ENCODE results near the gene RNF217.
"Not testable (repeated sequence)": the region's sequence is repeated elsewhere in the genome, so short reads cannot be mapped to it uniquely, and the experiment has no call there.

The RNF217 gene

GRCh38 chr6:125075073-125075472 is 112.8 kb downstream of the RNF217 start:
- DNase-seq; ATAC-seq (replicated peaks); H3K36me3 Mint-ChIP-seq (ENCODE audit: insufficient read depth); H3K27ac Mint-ChIP-seq; H3K27me3 Mint-ChIP-seq; H3K4me1 Mint-ChIP-seq (ENCODE audit: low read depth in 2 of 2); H3K9me3 Mint-ChIP-seq; H3K4me3 Mint-ChIP-seq: not testable (repeated sequence)

GRCh38 chr6:125075741-125076481 is 113.7 kb downstream of the RNF217 start:
- Mint-ChIP-seq H3K4me3 (no peak overlapping the region), H3K4me1 (ENCODE audit: low read depth in 2 of 2) (no peaks in the 10 kb centered on the region), H3K9me3 (peaks cover 0 to 2% of the 10 kb centered on the region in 2 donors), H3K27me3 (peaks cover 6 to 9% of the 10 kb centered on the region in 2 donors), H3K36me3 (ENCODE audit: insufficient read depth) (no peaks in the 10 kb centered on the region), H3K27ac (no peak overlapping the region)
- no peak for DNase-seq
- ATAC-seq (replicated peaks), result no peak

- peaks cover 0 to 2% of the 10 kb centered on the region in 2 donors for H3K9me3 Mint-ChIP-seq
- peaks cover 6 to 9% of the 10 kb centered on the region in 2 donors for H3K27me3 Mint-ChIP-seq
- ATAC-seq (replicated peaks) (no peak), DNase-seq (no peak)
- no peaks in the 10 kb centered on the region for H3K36me3 Mint-ChIP-seq (ENCODE audit: insufficient read depth)
- no peaks in the 10 kb centered on the region for H3K4me1 Mint-ChIP-seq (ENCODE audit: low read depth in 2 of 2)
- no peak overlapping the region for H3K27ac Mint-ChIP-seq
- no peak overlapping the region for H3K4me3 Mint-ChIP-seq
These were observed 114.2 kb downstream of the RNF217 start for GRCh38 chr6:125076482-125076742.

GRCh38 chr6:125077453-125077852 is 115.2 kb downstream of the RNF217 start:
- ATAC-seq (replicated peaks) (no peak), DNase-seq (no peak)
- Mint-ChIP-seq H3K4me3 (no peak overlapping the region), H3K27ac (no peak overlapping the region), H3K27me3 (peaks cover 6 to 9% of the 10 kb centered on the region in 2 donors), H3K4me1 (ENCODE audit: low read depth in 2 of 2) (no peaks in the 10 kb centered on the region), H3K36me3 (ENCODE audit: insufficient read depth) (no peaks in the 10 kb centered on the region), H3K9me3 (peaks cover 0 to 2% of the 10 kb centered on the region in 2 donors)

GRCh38 chr6:125078602-125079321 is 116.5 kb downstream of the RNF217 start:
- DNase-seq, result no peak
- no peak overlapping the region for H3K27ac Mint-ChIP-seq
- H3K4me1 Mint-ChIP-seq (ENCODE audit: low read depth in 2 of 2), result no peaks in the 10 kb centered on the region
- H3K36me3 Mint-ChIP-seq (ENCODE audit: insufficient read depth), result no peaks in the 10 kb centered on the region
- ATAC-seq (replicated peaks), result no peak
- no peak overlapping the region for H3K4me3 Mint-ChIP-seq
- peaks cover 0 to 2% of the 10 kb centered on the region in 2 donors for H3K9me3 Mint-ChIP-seq
- peaks cover 6 to 9% of the 10 kb centered on the region in 2 donors for H3K27me3 Mint-ChIP-seq

- Mint-ChIP-seq H3K4me3 (no peak overlapping the region), H3K27me3 (peaks cover 5 to 6% of the 10 kb centered on the region in 2 donors), H3K4me1 (ENCODE audit: low read depth in 2 of 2) (no peaks in the 10 kb centered on the region), H3K36me3 (ENCODE audit: insufficient read depth) (no peaks in the 10 kb centered on the region), H3K9me3 (peaks cover 0 to 2% of the 10 kb centered on the region in 2 donors), H3K27ac (no peak overlapping the region)
- DNase-seq (no peak), ATAC-seq (replicated peaks) (no peak)
These were observed 120.9 kb downstream of the RNF217 start for GRCh38 chr6:125082908-125083683.

GRCh38 chr6:125083684-125083990 is 121.4 kb downstream of the RNF217 start:
- Mint-ChIP-seq H3K36me3 (ENCODE audit: insufficient read depth) (no peaks in the 10 kb centered on the region), H3K4me3 (no peak overlapping the region), H3K27ac (no peak overlapping the region), H3K9me3 (peaks cover 0 to 2% of the 10 kb centered on the region in 2 donors), H3K4me1 (ENCODE audit: low read depth in 2 of 2) (no peaks in the 10 kb centered on the region), H3K27me3 (peaks cover 4 to 5% of the 10 kb centered on the region in 2 donors)
- DNase-seq, result no peak
- no peak for ATAC-seq (replicated peaks)

- Mint-ChIP-seq H3K27ac (no peak overlapping the region), H3K36me3 (ENCODE audit: insufficient read depth) (no peaks in the 10 kb centered on the region), H3K9me3 (no peaks in the 10 kb centered on the region), H3K4me3 (no peak overlapping the region), H3K4me1 (ENCODE audit: low read depth in 2 of 2) (no peaks in the 10 kb centered on the region), H3K27me3 (no peaks in the 10 kb centered on the region)
- ATAC-seq (replicated peaks), result no peak
- DNase-seq, result no peak
These were observed 124.5 kb downstream of the RNF217 start for GRCh38 chr6:125086716-125087115.

- Mint-ChIP-seq H3K4me3 (no peak overlapping the region), H3K27me3 (peaks cover 0 to 7% of the 10 kb centered on the region in 2 donors)
These were observed 126.7 kb downstream of the RNF217 start for GRCh38 chr6:125088963-125089362.

GRCh38 chr6:125094563-125094962 is 132.3 kb downstream of the RNF217 start:
- no peaks in the 10 kb centered on the region for H3K9me3 Mint-ChIP-seq
- no peaks in the 10 kb centered on the region for H3K36me3 Mint-ChIP-seq (ENCODE audit: insufficient read depth)
- no peaks in the 10 kb centered on the region for H3K4me1 Mint-ChIP-seq (ENCODE audit: low read depth in 2 of 2)
- ATAC-seq (replicated peaks) (no peak), DNase-seq (no peak)
- peaks cover 15 to 20% of the 10 kb centered on the region in 2 donors for H3K27me3 Mint-ChIP-seq
- H3K27ac Mint-ChIP-seq, result no peak overlapping the region
- no peak overlapping the region for H3K4me3 Mint-ChIP-seq

More at GRCh38 chr6:125088963-125089362, 126.7 kb downstream of the RNF217 start:
- H3K36me3 Mint-ChIP-seq (ENCODE audit: insufficient read depth), result no peaks in the 10 kb centered on the region
- no peak for DNase-seq
- no peak overlapping the region for H3K27ac Mint-ChIP-seq
- no peaks in the 10 kb centered on the region for H3K4me1 Mint-ChIP-seq (ENCODE audit: low read depth in 2 of 2)
- ATAC-seq (replicated peaks), result no peak
- H3K9me3 Mint-ChIP-seq, result no peaks in the 10 kb centered on the region

- Mint-ChIP-seq H3K36me3 (ENCODE audit: insufficient read depth) (no peaks in the 10 kb centered on the region), H3K4me1 (ENCODE audit: low read depth in 2 of 2) (no peaks in the 10 kb centered on the region), H3K4me3 (no peak overlapping the region), H3K27ac (no peak overlapping the region), H3K27me3 (peaks cover 20 to 25% of the 10 kb centered on the region in 2 donors), H3K9me3 (no peaks in the 10 kb centered on the region)
- ATAC-seq (replicated peaks) (no peak), DNase-seq (no peak)
These were observed 133.5 kb downstream of the RNF217 start for GRCh38 chr6:125095580-125096301.

- Mint-ChIP-seq H3K4me3 (no peak overlapping the region), H3K4me1 (ENCODE audit: low read depth in 2 of 2) (no peaks in the 10 kb centered on the region), H3K36me3 (ENCODE audit: insufficient read depth) (no peaks in the 10 kb centered on the region), H3K27me3 (peaks cover 17 to 25% of the 10 kb centered on the region in 2 donors), H3K9me3 (no peaks in the 10 kb centered on the region), H3K27ac (no peak overlapping the region)
- DNase-seq, result no peak
- ATAC-seq (replicated peaks), result no peak
These were observed 134.9 kb downstream of the RNF217 start for GRCh38 chr6:125097186-125097585.

GRCh38 chr6:125098253-125098652 is 136.0 kb downstream of the RNF217 start:
- Mint-ChIP-seq H3K27ac (no peak overlapping the region), H3K9me3 (no peaks in the 10 kb centered on the region), H3K4me1 (ENCODE audit: low read depth in 2 of 2) (no peaks in the 10 kb centered on the region), H3K4me3 (no peak overlapping the region), H3K36me3 (ENCODE audit: insufficient read depth) (no peaks in the 10 kb centered on the region), H3K27me3 (peaks cover 13 to 25% of the 10 kb centered on the region in 2 donors)
- DNase-seq, result no peak
- ATAC-seq (replicated peaks), result no peak

Data from effector memory CD8-positive, alpha-beta T cell (primary cell).